ENCODE results near the gene P3H4. TPM values are rescaled to one million over a fixed set of nuclear protein-coding genes. Genes with fewer than 3 reads are reported as not detected.
"Not testable (repeated sequence)": the region's sequence is repeated elsewhere in the genome, so short reads cannot be mapped to it uniquely, and the experiment has no call there.

Gene P3H4
- total and polyA plus RNA-seq, 2 of the 4 experiments (the other 2 are of a cell fraction), result 21.5 to 66.7 TPM

GRCh38 chr17:41776262-41776900 lies 35.4 kb downstream of the P3H4 start:
- 100% methylated on average over 1 of the region's 14 CpGs; no CpG with 5 or more reads in 1 of the 2 experiments for WGBS, 2 experiments (ENCODE audit: extremely low coverage in 2 of 2, insufficient read length in 1 of 2)
- Histone ChIP-seq H3K9me1 (ENCODE audit: insufficient read depth, low read length) (peaks cover 27% of the 10 kb centered on the region), H2BK120ac (ENCODE audit: low read depth, low read length) (peak overlapping the region; percentile 4; the same call in 1 of the 2 replicates), H3K79me1 (ENCODE audit: low read depth in 1 of 2, low read length in 2 of 2) (peaks cover 15 to 68% of the 10 kb centered on the region in 2 experiments; a peak in 3 of 4 replicates), H3K4me1 (ENCODE audit: control insufficient read depth, insufficient read depth, low read length) (peaks cover 27% of the 10 kb centered on the region), H3K36me3 (ENCODE audit: control insufficient read depth, insufficient read depth, low read length) (peaks cover 18% of the 10 kb centered on the region), H2BK20ac (ENCODE audit: low read depth, low read length) (0 out of 2 replicates have a peak overlapping the region, but pooled peaks have one; percentile 25), H4K20me1 (ENCODE audit: insufficient read depth, low read length) (peaks cover 33% of the 10 kb centered on the region), H2AK5ac (ENCODE audit: low read depth, low read length) (peak overlapping the region; percentile 54; the same call in 1 of the 2 replicates)
- dilution Hi-C loops (cut with HindIII; ENCODE audit: low sequenced_read_pairs, unreplicated experiment); H2BK15ac ChIP-seq (ENCODE audit: low read depth, low read length); H4K5ac ChIP-seq (ENCODE audit: low read depth, low read length); H3K18ac ChIP-seq (ENCODE audit: low read depth, low read length); H4K8ac ChIP-seq (ENCODE audit: low read depth in 2 of 2, low read length in 2 of 2); H3K4me3 ChIP-seq (ENCODE audit: insufficient read depth, low read depth, low read length); H2BK5ac ChIP-seq (ENCODE audit: low read depth, low read length, poor library complexity, severe bottlenecking); ATAC-seq (ENCODE audit: low read depth); H2AFZ ChIP-seq (replicated peaks; ENCODE audit: low read length, poor library complexity); H3K23ac ChIP-seq (ENCODE audit: low read depth, low read length); in situ Hi-C loops (cut with MboI; ENCODE audit: low sequenced_read_pairs); H3K4ac ChIP-seq (ENCODE audit: low read depth, low read length); H3K14ac ChIP-seq (replicated peaks; ENCODE audit: low read depth, low read length); H3K27me3 ChIP-seq (ENCODE audit: control insufficient read depth, insufficient read depth, low read length); H4K91ac ChIP-seq (ENCODE audit: insufficient read depth, low read depth, low read length); H3K27ac ChIP-seq (ENCODE audit: insufficient read depth, low read length); H2AK9ac ChIP-seq (replicated peaks; ENCODE audit: low read depth, low read length, poor library complexity); DNase-seq; BruUV-seq (replicated peaks); H3K56ac ChIP-seq (ENCODE audit: extremely low read depth, insufficient read depth, low read length); H3K9ac ChIP-seq (ENCODE audit: low read depth, low read length); H3K9me3 ChIP-seq (ENCODE audit: control insufficient read depth, insufficient read depth, low read length); POLR2A ChIA-PET (ENCODE audit: unreplicated experiment); intact Hi-C loops (cut with micrococcal nuclease); H3K4me2 ChIP-seq (ENCODE audit: low read depth, low read length): not testable (repeated sequence)
- CTCF ChIA-PET, result interaction anchor here (0.7 kb wide), 1 partner anchor 10 kb away, joined by 3 read pairs; the partner anchor contains the start of gene JUP

Data from IMR-90 (cell line).